ENCODE results near the gene YIPF6.
"Not testable (repeated sequence)": the region's sequence is repeated elsewhere in the genome, so short reads cannot be mapped to it uniquely, and the experiment has no call there.

YIPF6 gene

GRCh38 chrX:68506649-68507048 lies 7.8 kb downstream of the YIPF6 start:
- DNase-seq (ENCODE audit: low read depth), result no peak

- no peak for DNase-seq (ENCODE audit: low read depth)
Measured at GRCh38 chrX:68508799-68509198, 9.9 kb downstream of the YIPF6 start.

GRCh38 chrX:68511255-68511654 lies 12.4 kb downstream of the YIPF6 start:
- no peak for DNase-seq (ENCODE audit: low read depth)

- DNase-seq (ENCODE audit: low read depth), result not testable (repeated sequence)
Measured at GRCh38 chrX:68524680-68525079, 25.8 kb downstream of the YIPF6 start.

DNA sequence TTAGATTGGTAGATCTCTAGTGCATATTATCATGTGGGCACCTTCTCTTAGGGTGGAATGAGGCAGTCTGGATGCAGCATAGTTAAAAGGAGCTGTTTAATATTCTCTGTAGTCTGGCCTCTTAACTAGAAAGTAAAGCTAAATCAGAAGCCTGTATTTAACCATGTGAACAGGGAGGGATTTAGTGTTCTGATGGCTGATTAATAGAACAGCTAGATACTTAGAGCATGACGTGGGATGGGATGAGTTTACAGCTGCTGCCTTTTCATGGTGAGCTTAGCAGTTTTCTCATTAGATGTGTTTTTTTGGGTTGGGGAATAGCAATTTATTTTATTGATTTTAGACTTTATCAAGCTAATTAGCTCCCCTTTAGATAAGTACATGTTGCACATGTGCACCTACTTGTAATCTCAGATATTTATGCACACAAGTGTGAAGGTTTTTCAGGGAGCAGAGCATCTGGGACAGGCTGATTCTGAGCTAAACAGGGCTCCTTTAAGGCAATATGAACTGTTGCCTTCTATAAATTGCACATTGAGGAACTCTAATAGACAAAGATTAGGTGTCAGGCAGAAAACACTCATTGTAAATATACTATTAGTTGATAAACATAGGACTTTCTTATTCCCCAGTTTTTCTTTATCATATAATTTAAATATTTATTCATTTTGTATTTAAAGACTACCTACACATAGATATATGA lies 34.1 kb downstream of the YIPF6 start:
- no peak for DNase-seq (ENCODE audit: low read depth)

- DNase-seq (ENCODE audit: low read depth), result no peak
Measured at GRCh38 chrX:68533656-68534055, 34.8 kb downstream of the YIPF6 start.

DNA sequence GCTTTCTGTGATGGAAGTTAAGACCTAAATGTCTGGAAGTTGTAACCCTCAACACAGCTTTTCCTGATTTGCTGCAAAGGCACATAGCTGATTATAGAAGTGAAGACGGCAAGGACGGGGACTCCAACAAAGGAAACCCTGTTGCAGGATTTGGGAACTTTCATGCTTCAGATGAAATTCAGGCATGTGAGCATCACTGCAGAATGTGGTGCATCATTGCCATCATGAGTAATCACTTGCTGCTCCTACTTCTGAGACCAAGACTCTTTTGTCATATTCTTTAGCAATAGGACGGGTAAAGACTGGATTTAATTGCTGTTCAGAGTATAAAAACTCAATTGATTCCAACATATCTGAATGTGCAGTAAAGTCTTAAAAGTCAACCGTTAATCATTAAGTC lies 35.8 kb downstream of the YIPF6 start:
- DNase-seq (ENCODE audit: low read depth), result no peak

DNA sequence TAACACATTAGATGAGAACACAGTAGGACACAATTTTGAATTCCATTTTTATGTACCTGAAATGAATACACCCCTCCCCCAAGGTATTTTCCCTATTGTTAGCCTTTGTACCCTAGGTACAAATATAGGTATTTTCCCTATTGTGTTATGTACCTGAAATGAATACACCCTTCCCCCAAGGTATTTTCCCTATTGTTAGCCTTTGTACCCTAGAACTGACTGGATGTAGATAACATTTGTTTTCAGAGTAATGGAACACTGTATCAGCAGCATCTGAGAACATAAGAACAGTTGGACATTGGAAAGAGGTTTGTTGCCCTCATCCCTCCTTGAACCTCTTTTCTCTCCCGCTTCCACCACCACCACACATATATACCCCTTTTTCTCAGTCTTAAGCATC lies 37.6 kb downstream of the YIPF6 start:
- no peak for DNase-seq (ENCODE audit: low read depth)

- no peak for DNase-seq (ENCODE audit: low read depth)
Measured at GRCh38 chrX:68536884-68537283, 38.0 kb downstream of the YIPF6 start.

DNA sequence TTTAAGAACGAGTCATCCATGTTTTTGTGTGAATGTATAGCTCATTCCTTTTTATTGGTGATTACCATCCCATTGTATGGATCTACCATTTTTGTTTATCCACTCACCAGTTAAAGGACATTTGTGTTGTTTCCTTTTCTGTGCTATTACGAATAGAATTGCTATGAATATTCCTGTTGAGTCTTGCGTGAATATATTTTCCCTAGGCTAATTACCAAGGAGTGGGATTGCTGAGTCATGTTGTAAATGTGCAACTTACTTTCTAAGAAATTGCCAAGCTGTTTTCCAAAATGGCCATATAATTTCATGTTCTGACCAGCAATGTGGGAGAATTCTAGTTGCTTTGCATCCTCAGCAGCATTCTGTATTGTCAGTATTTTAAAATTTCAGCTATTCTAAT lies 51.3 kb downstream of the YIPF6 start:
- DNase-seq (ENCODE audit: low read depth), result no peak

DNA sequence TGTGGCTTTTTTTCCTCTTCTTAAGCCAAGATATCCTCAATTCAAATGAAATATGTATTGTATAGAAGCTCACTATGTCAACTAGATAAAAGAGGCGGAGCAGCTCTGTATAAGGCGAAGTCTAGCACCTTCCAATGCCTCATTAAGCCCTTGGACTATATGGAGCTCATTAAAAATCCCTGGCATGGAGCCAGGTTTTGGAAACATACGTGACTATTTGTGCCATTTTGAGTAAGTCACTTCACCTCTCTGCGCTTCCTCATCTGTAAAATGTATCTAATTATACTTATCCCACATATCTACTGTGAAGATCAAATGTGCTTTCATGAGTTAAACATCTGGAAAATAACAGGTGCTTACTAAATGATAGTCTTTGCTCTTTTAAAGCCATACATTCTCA lies 57.2 kb downstream of the YIPF6 start:
- DNase-seq (ENCODE audit: low read depth), result no peak

DNA sequence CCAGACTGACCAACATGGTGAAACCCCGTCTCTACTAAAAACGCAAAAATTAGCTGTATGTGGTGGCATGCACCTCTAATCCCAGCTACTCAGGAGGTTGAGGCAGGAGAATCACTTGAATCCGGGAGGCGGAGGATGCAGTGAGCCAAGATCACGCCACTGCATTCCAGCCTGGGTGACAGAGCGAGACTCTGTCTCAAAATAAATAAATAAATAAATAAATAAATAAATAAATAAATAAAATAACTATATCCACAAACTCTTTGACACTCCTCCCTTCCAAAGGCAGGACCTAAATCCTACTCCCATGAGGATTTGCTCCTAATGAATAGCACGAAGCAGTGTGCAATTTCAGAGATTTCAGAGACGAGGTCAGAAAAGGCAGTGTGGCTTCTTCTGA lies 58.3 kb downstream of the YIPF6 start:
- not testable (repeated sequence) for DNase-seq (ENCODE audit: low read depth)

DNA sequence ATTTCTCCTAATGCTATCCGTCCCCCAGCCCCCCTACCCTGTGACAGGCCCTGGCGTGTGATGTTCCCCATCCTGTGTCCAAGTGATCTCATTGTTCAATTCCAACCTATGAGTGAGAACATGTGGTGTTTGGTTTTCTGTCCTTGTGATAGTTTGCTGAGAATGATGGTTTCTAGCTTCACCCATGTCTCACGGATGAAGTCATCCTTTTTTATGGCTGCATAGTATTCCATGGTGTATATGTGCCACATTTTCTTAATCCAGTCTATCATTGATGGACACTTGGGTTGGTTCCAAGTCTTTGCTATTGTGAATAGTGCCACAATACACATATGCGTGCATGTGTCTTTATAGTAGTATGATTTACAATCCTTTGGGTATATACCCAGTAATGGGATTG lies 61.1 kb downstream of the YIPF6 start:
- DNase-seq (ENCODE audit: low read depth), result not testable (repeated sequence)

DNA sequence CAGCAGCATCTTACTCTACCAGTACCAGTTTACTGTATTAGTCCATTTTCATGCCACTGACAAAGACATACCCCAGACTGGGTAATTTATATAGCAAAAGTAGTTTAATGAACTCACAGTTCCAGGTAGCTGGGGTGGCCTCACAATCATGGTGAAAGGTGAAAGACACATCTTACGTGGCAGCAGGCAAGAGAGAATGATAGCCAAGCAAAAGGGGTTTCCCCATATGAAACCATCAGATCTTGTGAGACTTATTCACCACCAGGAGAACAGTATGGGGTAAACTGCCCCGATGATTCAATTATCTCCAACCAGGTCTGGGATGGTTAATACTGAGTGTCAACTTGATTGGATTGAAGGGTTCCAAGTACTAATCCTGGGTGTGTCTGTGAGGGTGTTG lies 69.3 kb downstream of the YIPF6 start:
- no peak for DNase-seq (ENCODE audit: low read depth)

DNA sequence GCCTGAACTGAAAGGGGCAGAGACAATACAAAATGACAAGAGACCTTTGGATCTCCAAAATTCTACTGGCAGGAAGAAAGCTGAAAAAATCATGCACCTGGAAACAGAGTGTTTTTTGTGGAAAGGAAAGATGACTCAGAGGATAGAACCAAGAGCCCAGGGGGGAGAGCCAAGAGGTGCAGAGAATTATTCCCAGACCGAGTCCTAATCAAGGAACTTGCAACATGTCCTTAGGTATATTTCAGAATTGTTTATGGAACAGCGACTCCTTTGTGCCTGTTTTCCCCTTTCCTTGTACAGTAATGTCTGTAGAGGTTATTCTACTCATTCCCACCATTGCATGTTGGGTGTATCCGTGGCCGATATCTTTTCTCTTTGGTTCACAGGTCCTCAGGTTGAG lies 71.7 kb downstream of the YIPF6 start:
- DNase-seq (ENCODE audit: low read depth), result no peak

DNA sequence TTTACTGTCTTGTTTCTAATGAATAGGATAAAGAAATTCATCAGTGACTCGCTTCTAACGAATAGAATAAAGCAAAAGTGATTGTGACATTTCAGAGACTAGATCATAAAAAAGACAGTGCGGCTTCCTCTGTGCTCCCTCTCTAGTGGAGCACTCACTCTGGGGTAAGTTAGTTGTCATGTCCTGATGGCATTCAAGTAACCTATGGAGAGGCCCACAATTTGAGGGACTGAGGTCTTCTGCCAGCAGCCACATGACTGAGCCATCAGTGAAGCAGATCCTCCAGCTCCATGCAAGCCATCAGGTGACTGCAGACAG lies 72.4 kb downstream of the YIPF6 start:
- no peak for DNase-seq (ENCODE audit: low read depth)

DNA sequence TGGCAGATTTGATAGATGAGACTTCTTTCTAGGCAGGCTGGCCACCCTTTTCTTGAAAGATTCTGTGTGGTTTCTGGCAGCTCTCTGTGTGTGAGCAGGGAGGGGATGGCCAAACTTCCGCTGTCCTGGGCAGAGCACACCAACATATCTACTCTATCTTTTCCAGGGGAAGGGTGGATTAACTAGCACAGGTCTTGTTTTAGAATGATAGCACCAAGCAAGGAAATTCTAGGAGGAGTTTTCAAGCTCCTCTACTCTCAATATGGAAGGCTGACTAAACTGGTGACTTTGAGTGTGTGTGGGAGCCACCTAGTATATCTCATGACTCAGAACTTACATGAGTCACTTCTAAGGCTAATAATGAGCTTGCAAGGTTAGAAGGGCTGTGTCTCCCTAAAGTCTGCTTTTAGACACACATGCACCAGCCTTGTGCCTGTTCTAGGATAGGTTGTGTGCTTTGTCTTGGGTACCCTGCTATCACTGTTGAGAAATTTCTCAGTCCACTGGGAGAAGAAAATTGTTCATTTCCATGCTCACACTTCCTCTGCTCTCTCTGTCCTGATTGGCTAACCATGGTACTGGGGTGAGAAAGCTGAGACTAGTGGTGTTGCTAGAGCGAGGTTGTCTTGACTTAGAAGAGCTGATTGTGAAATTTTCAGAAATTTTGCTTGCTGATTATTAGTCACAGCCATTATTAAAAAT lies 72.9 kb downstream of the YIPF6 start:
- DNase-seq (ENCODE audit: low read depth), result no peak

DNA sequence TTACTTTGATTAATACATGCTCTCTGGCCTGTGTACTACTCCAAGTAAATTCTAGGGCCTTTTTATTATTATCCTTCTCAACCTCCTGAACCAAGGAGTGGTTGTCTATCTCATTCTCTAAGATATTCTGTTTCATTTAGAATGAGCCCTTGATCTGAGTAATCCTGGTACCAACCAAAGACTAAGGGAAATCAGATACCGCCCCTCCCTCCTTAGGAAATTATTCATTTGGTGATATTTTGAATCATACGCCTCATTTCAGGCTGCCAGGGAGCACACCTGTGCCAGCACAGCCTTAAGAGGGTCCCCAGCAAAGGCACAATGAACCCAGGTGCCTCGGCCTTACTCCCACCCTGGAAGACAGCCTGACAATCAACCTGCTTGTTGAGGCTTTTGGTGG lies 75.4 kb downstream of the YIPF6 start:
- no peak for DNase-seq (ENCODE audit: low read depth)

DNA sequence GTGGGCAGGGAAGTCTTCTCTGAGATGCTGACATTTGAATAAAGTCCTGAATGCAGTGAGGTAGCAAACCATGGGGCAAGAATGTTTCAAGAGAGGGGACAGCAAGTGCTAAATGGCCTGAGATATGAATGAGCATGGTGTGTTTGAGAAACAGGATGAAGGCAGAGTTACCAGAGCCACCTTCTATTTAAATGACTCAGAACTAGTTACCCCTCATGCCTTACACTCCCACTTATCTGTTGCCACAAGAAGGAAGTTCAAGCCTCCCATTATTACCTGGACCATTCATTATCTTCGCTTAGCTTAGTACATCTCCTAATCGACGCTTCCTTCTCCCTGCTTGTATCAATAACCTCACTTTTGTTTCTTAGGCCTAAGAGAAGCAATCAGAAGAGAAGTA lies 81.0 kb downstream of the YIPF6 start:
- no peak for DNase-seq (ENCODE audit: low read depth)

- DNase-seq (ENCODE audit: low read depth), result no peak
Measured at GRCh38 chrX:68584221-68584620, 85.4 kb downstream of the YIPF6 start.
